Activated B cell treated with CpG ODN at 0.5 μM for 24 hours (primary cell): ENCODE results near the gene PRKCSH. TPM values are rescaled to one million over a fixed set of nuclear protein-coding genes. Genes with fewer than 3 reads are reported as not detected.
A peak's percentile ranks its signal among the peaks of the same experiment; 100 is the strongest.

ENCODE experiments used
- ATAC-seq: fragments of 200-7000 bp; cut with Tn5 transposase; one replicate; pipeline ENCODE4 v1.10.0; 2021; ENCODE audit warnings: low read depth, mild to moderate bottlenecking, moderate library complexity
- CTCF ChIA-PET: fragments of 350-600 bp; sonication (Branson Sonifier 250); formaldehyde crosslinking; loops from one replicate; lab custom pipeline; 2021; ENCODE audit warnings: antibody characterized with exemption; lab: Charles Lee
- POLR2A ChIA-PET: fragments of 350-600 bp; sonication (Branson Sonifier 250); formaldehyde crosslinking; loops from one replicate; lab custom pipeline; 2021; ENCODE audit warnings: antibody characterized with exemption; lab: Charles Lee
- DNase-seq: peaks from one replicate; pipeline ENCODE4 v3.0.0; 2022
- H3K27ac Mint-ChIP-seq: one replicate; pipeline ENCODE4 v1.8.0; 2020; ENCODE audit warnings: mixed read lengths
- H3K27me3 Mint-ChIP-seq: one replicate; pipeline ENCODE4 v1.8.0; 2021; ENCODE audit warnings: mixed read lengths
- H3K36me3 Mint-ChIP-seq: one replicate; pipeline ENCODE4 v1.8.0; 2021; ENCODE audit warnings: low read depth, mixed read lengths
- H3K4me1 Mint-ChIP-seq: one replicate; pipeline ENCODE4 v1.8.0; 2021; ENCODE audit warnings: mixed read lengths
- H3K4me3 Mint-ChIP-seq: one replicate; pipeline ENCODE4 v1.8.0; 2020; ENCODE audit warnings: mild to moderate bottlenecking, mixed read lengths
- H3K9me3 Mint-ChIP-seq: one replicate; pipeline ENCODE4 v1.8.0; 2020; ENCODE audit warnings: mixed read lengths
- CTCF ChIP-seq: fragments of 200-600 bp; IDR thresholded peaks from one replicate; pipeline ENCODE4 v1.8.0; 2022; ENCODE audit warnings: antibody characterized with exemption, mild to moderate bottlenecking
- intact Hi-C: fragments of 100-400 bp; cut with micrococcal nuclease; formaldehyde crosslinking; loops from one replicate; pipeline ENCODE4 v1.15.1; 2024
- total RNA-seq: library from RNA; stranded (reverse); gene quantifications from 2 replicates; pipeline ENCODE4 v1.2.3, GENCODE V29; 2022

The PRKCSH gene
- total RNA-seq, 1 donor from 2014 or later, result 289 TPM

- Mint-ChIP-seq H3K4me1 (no peaks in the 10 kb centered on the region), H3K9me3 (no peaks in the 10 kb centered on the region), H3K36me3 (peaks cover 37% of the 10 kb centered on the region), H3K4me3 (no peak overlapping the region), H3K27me3 (no peaks in the 10 kb centered on the region), H3K27ac (no peak overlapping the region)
- DNase-seq, result no peak
- no peak for ATAC-seq
- intact Hi-C loops, result no loop called here
- CTCF ChIA-PET, result interaction anchor here (1.2 kb wide), 1 partner anchor 12 kb away, joined by 3 read pairs; no protein-coding TSS in a partner anchor
- POLR2A ChIA-PET, result interaction anchor here (0.6 kb wide), 1 partner anchor 86 kb away, joined by 3 read pairs; no protein-coding TSS in a partner anchor
- no peak for TF ChIP-seq CTCF
Measured at GRCh38 chr19:11494634-11495285, 59.3 kb downstream of the PRKCSH start.

GRCh38 chr19:11495481-11495880 lies 60.0 kb downstream of the PRKCSH start:
- Mint-ChIP-seq H3K27me3 (no peaks in the 10 kb centered on the region), H3K27ac (no peak overlapping the region), H3K4me3 (no peak overlapping the region), H3K4me1 (no peaks in the 10 kb centered on the region), H3K36me3 (peaks cover 35% of the 10 kb centered on the region), H3K9me3 (no peaks in the 10 kb centered on the region)
- no peak for TF ChIP-seq CTCF
- CTCF ChIA-PET, result interaction anchor here (1.2 kb wide), 1 partner anchor 13 kb away, joined by 3 read pairs; no protein-coding TSS in a partner anchor
- no peak for ATAC-seq
- no peak for DNase-seq
- intact Hi-C loops, result no loop called here
- POLR2A ChIA-PET, result interaction anchor here (0.6 kb wide), 1 partner anchor 86 kb away, joined by 3 read pairs; no protein-coding TSS in a partner anchor

- no peak for ATAC-seq
- POLR2A ChIA-PET, result interaction anchor here (0.6 kb wide), 1 partner anchor 269 kb away, joined by 5 read pairs; no protein-coding TSS in a partner anchor
- TF ChIP-seq CTCF, result no peak
- Mint-ChIP-seq H3K4me1 (no peaks in the 10 kb centered on the region), H3K27ac (no peak overlapping the region), H3K9me3 (no peaks in the 10 kb centered on the region), H3K36me3 (peaks cover 33% of the 10 kb centered on the region), H3K27me3 (no peaks in the 10 kb centered on the region), H3K4me3 (no peak overlapping the region)
- DNase-seq, result no peak
- intact Hi-C loops, result loop anchor here (1.0 kb wide), 2 partner anchors 64 to 91 kb away; no protein-coding TSS in a partner anchor
- CTCF ChIA-PET, result interaction anchor here (1.2 kb wide), 1 partner anchor 14 kb away, joined by 3 read pairs; no protein-coding TSS in a partner anchor
Measured at GRCh38 chr19:11495885-11496284, 60.5 kb downstream of the PRKCSH start.

GRCh38 chr19:11496391-11497163 lies 61.1 kb downstream of the PRKCSH start:
- ATAC-seq (peak; percentile 84), DNase-seq (peak; percentile 56)
- no peaks in the 10 kb centered on the region for H3K27me3 Mint-ChIP-seq
- intact Hi-C loops, result loop anchor here (1.0 kb wide), 2 partner anchors 64 to 91 kb away; no protein-coding TSS in a partner anchor
- CTCF ChIA-PET, result interaction anchor here (0.6 kb wide), 1 partner anchor 1057 kb away, joined by 3 read pairs; no protein-coding TSS in a partner anchor
- H3K36me3 Mint-ChIP-seq, result peaks cover 32% of the 10 kb centered on the region
- POLR2A ChIA-PET, result interaction anchor here (0.6 kb wide), 1 partner anchor 268 kb away, joined by 5 read pairs; no protein-coding TSS in a partner anchor
- no peaks in the 10 kb centered on the region for H3K4me1 Mint-ChIP-seq
- no peak overlapping the region for H3K27ac Mint-ChIP-seq
- H3K4me3 Mint-ChIP-seq, result no peak overlapping the region
- H3K9me3 Mint-ChIP-seq, result no peaks in the 10 kb centered on the region
- TF ChIP-seq CTCF, result no peak
